ENCODE data around the gene DEDD2. TPM values are rescaled to one million over a fixed set of nuclear protein-coding genes. Genes with fewer than 3 reads are reported as not detected.

The DEDD2 gene
- total RNA-seq, 1 donor from 2014 or later: 25.3 TPM

DNA sequence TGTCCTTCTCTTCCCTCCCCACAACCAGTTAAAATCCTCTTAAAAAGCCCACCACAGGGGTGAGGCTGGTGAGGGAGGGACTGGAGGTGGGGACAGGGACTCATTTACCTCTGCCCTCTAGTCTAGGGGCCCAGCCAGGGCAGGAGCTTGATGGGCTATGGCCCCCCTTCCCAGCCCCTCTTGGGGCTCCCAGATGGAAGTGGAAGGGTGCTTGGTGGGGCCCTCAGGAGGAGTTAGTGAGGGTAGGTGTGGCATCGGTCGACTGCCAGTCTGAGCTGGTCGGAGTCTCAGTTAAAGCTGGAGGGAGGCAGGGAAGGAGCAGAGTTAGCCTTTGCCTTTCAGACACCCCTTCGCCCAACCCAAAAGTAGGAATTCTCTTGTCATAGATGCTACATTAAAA lies 13.1 kb upstream of the DEDD2 start:
- no peak for DNase-seq (ENCODE audit: extremely low spot score in 2 of 2)
- intact Hi-C loops (cut with DNase I): no loop called here
- H3K36me3 ChIP-seq: peaks cover 0 to 75% of the 10 kb centered on the region in 2 donors
- H3K4me3 ChIP-seq: no peak overlapping the region
- no peaks in the 10 kb centered on the region for H3K9me3 ChIP-seq
- H3K27ac ChIP-seq: no peak overlapping the region
- H3K4me1 ChIP-seq: no peaks in the 10 kb centered on the region
- no peaks in the 10 kb centered on the region for H3K27me3 ChIP-seq
- TF ChIP-seq, protein P1, sequence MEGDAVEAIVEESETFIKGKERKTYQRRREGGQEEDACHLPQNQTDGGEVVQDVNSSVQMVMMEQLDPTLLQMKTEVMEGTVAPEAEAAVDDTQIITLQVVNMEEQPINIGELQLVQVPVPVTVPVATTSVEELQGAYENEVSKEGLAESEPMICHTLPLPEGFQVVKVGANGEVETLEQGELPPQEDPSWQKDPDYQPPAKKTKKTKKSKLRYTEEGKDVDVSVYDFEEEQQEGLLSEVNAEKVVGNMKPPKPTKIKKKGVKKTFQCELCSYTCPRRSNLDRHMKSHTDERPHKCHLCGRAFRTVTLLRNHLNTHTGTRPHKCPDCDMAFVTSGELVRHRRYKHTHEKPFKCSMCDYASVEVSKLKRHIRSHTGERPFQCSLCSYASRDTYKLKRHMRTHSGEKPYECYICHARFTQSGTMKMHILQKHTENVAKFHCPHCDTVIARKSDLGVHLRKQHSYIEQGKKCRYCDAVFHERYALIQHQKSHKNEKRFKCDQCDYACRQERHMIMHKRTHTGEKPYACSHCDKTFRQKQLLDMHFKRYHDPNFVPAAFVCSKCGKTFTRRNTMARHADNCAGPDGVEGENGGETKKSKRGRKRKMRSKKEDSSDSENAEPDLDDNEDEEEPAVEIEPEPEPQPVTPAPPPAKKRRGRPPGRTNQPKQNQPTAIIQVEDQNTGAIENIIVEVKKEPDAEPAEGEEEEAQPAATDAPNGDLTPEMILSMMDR (IDR thresholded peaks at IDR 0.05): no peak
- TF ChIP-seq POLR2A (IDR thresholded peaks at IDR 0.05) (no peak), POLR2AphosphoS5 (IDR thresholded peaks at IDR 0.05; ENCODE audit: insufficient read depth in 1 of 2, low read depth in 1 of 2) (no peak)

DNA sequence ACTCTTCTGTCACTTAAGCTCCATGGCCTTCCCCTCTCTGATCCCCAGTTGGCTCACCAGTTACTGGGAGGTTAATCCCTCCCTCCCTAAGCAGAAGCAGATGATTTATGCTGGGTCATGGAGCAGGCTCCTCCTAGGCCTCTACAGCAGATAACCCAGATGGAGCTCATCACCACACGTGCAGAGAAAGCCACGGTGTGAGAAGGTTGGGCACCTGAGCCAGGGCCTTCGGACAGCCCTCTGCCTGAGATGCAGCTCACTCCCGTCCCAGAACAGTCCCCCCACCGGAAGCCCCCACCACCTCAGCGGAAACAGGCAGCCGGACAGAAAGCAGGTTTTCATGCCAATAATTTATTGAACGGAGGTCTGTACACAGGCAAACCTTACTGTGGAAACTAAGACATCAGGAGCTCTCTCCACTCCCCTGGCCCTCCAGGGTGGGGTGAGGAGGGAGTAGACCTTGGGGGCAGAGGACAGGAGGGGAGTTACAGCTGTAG lies 12.4 kb upstream of the DEDD2 start:
- intact Hi-C loops (cut with DNase I): no loop called here
- TF ChIP-seq POLR2A (IDR thresholded peaks at IDR 0.05): no peak
- TF ChIP-seq, protein P1 (IDR thresholded peaks at IDR 0.05): no peak
- H3K4me3 ChIP-seq: no peak overlapping the region
- peaks cover 0 to 75% of the 10 kb centered on the region in 2 donors for H3K36me3 ChIP-seq
- no peak for DNase-seq (ENCODE audit: extremely low spot score in 2 of 2)
- H3K4me1 ChIP-seq: no peaks in the 10 kb centered on the region
- H3K27me3 ChIP-seq: no peaks in the 10 kb centered on the region
- H3K9me3 ChIP-seq: no peaks in the 10 kb centered on the region
- peak overlapping the region; percentile 7 for H3K27ac ChIP-seq

DNA sequence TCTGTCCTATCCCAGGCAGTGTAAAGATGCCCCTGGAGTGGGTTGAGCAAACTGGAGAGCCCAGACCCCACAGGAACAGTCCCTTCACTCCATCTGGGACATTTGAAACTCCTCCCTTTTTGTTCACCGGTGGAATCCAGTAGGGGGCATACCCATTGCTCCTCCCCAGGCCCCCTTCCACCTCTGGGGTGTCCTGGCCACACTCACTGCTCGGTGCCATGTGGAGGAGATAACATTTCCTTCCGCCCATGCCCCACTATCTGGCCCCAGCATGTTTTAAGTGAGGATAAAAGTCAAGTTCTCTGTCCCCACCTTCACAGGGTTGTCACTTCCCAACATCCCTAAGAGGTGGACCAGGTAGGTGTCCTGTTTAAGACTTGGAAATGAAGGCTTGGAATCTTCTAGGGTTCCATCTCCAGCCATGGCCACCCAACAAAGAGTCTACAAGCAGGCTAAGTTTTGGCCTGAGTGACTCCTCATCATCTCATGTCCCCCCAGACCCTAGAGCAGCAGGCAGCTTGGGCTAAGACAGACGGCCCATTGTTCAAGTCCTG lies 11.9 kb upstream of the DEDD2 start:
- DNase-seq (ENCODE audit: extremely low spot score in 2 of 2): no peak
- H3K4me3 ChIP-seq: no peak overlapping the region
- H3K27ac ChIP-seq: peak overlapping the region; percentile 7
- H3K36me3 ChIP-seq: peaks cover 0 to 75% of the 10 kb centered on the region in 2 donors
- TF ChIP-seq POLR2A (IDR thresholded peaks at IDR 0.05) (no peak), POLR2AphosphoS5 (IDR thresholded peaks at IDR 0.05; ENCODE audit: insufficient read depth in 1 of 2, low read depth in 1 of 2) (no peak)
- TF ChIP-seq, protein P1 (IDR thresholded peaks at IDR 0.05): no peak
- intact Hi-C loops (cut with DNase I): no loop called here
- no peaks in the 10 kb centered on the region for H3K27me3 ChIP-seq
- no peaks in the 10 kb centered on the region for H3K9me3 ChIP-seq
- no peaks in the 10 kb centered on the region for H3K4me1 ChIP-seq

DNA sequence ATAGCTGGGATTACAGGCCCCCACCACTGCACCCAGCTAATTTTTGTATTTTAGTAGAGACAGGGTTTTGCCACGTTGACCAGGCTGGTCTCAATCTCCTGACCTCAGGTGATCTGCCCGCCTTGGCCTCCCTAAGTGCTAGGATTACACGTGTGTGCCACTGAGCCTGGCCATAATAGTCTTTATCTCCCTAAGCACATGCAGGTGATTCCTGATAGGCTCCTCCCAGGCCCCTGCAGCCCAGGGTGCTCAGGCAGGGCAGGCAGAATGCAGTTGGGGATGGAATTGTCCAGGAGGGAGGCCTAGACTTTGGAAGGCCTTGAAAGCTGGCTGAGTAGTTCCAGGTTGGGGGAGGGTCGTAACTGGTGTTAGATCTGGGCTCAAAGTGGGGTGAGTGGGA lies 11.2 kb upstream of the DEDD2 start:
- Histone ChIP-seq H3K27ac (no peak overlapping the region), H3K4me3 (no peak overlapping the region), H3K27me3 (no peaks in the 10 kb centered on the region), H3K36me3 (peaks cover 0 to 71% of the 10 kb centered on the region in 2 donors), H3K4me1 (no peaks in the 10 kb centered on the region), H3K9me3 (no peaks in the 10 kb centered on the region)
- TF ChIP-seq, protein P1 (IDR thresholded peaks at IDR 0.05): no peak
- TF ChIP-seq POLR2A (IDR thresholded peaks at IDR 0.05): no peak
- TF ChIP-seq POLR2AphosphoS5 (IDR thresholded peaks at IDR 0.05; ENCODE audit: insufficient read depth in 1 of 2, low read depth in 1 of 2): no peak
- no peak for DNase-seq (ENCODE audit: extremely low spot score in 2 of 2)
- intact Hi-C loops (cut with DNase I): no loop called here

DNA sequence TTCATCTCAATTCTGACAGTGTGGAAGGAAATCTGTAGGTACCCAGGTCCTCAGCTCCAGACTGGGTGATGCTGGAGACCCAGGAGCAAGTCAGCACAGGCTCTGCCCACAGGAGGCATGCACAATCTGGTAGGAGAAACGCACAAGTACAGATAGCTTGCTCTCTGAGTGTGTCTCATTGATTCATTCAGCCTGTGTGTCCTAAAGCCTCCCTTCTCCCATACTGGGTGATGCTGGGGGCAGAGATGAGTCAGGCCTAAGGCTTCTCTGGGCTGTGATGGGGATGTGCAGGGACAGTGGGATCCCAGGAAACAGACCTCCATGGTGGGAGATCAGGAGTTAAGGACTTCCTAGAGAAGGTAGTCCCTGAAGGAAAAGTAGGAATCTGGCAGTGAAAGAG lies 9.4 kb upstream of the DEDD2 start:
- H3K36me3 ChIP-seq: peaks cover 0 to 55% of the 10 kb centered on the region in 2 donors
- intact Hi-C loops (cut with DNase I): no loop called here
- no peak overlapping the region for H3K27ac ChIP-seq
- TF ChIP-seq POLR2A (IDR thresholded peaks at IDR 0.05) (no peak), POLR2AphosphoS5 (IDR thresholded peaks at IDR 0.05; ENCODE audit: insufficient read depth in 1 of 2, low read depth in 1 of 2) (no peak)
- TF ChIP-seq, protein P1 (IDR thresholded peaks at IDR 0.05): no peak
- peaks cover 11% of the 10 kb centered on the region for H3K4me1 ChIP-seq
- no peak overlapping the region for H3K4me3 ChIP-seq
- no peaks in the 10 kb centered on the region for H3K9me3 ChIP-seq
- no peaks in the 10 kb centered on the region for H3K27me3 ChIP-seq
- DNase-seq (ENCODE audit: extremely low spot score in 2 of 2): no peak
